Progenitor cell of endocrine pancreas (in vitro differentiated cells): ENCODE results near the gene S100A4. TPM values are rescaled to one million over a fixed set of nuclear protein-coding genes. Genes with fewer than 3 reads are reported as not detected.

Experiments used
- DNase-seq: peaks from one replicate; pipeline ENCODE4 v3.0.0; 2021; ENCODE audit warnings: low spot score; ENCODE audit not compliant: unreplicated experiment
- H3K27ac Mint-ChIP-seq: 2 replicates; pipeline ENCODE4 v1.8.0; 2021; ENCODE audit warnings: mild to moderate bottlenecking, moderate library complexity, mixed read lengths
- H3K27me3 Mint-ChIP-seq: 2 replicates; pipeline ENCODE4 v1.8.0; 2021; ENCODE audit warnings: mixed read lengths
- H3K36me3 Mint-ChIP-seq: 2 replicates; pipeline ENCODE4 v1.8.0; 2022; ENCODE audit warnings: mixed read lengths; ENCODE audit not compliant: insufficient read depth
- H3K4me1 Mint-ChIP-seq: 2 replicates; pipeline ENCODE4 v1.8.0; 2021; ENCODE audit warnings: low read depth, mixed read lengths
- H3K4me3 Mint-ChIP-seq: 2 replicates; pipeline ENCODE4 v1.8.0; 2021; ENCODE audit warnings: low read depth, mild to moderate bottlenecking, moderate library complexity, mixed read lengths
- H3K9me3 Mint-ChIP-seq: 2 replicates; pipeline ENCODE4 v1.8.0; 2021; ENCODE audit warnings: low read depth, mixed read lengths
- total RNA-seq: library from RNA; stranded (reverse); gene quantifications from 2 replicates; pipeline ENCODE4 v1.2.1, GENCODE V29; 2021
- TF ChIP-seq, protein P1 (sequence below): fragments of 200-600 bp; sonication (generic); IDR thresholded peaks from one replicate; pipeline ENCODE4 v1.5.0; 2021; ENCODE audit warnings: antibody characterized with exemption, mild to moderate bottlenecking; ENCODE audit not compliant: unreplicated experiment

S100A4 gene
- total RNA-seq, 1 donor from 2014 or later, result 7.6 TPM

GRCh38 chr1:153546371-153546770 is 765 bp upstream of the S100A4 start:
- TF ChIP-seq, protein P1, sequence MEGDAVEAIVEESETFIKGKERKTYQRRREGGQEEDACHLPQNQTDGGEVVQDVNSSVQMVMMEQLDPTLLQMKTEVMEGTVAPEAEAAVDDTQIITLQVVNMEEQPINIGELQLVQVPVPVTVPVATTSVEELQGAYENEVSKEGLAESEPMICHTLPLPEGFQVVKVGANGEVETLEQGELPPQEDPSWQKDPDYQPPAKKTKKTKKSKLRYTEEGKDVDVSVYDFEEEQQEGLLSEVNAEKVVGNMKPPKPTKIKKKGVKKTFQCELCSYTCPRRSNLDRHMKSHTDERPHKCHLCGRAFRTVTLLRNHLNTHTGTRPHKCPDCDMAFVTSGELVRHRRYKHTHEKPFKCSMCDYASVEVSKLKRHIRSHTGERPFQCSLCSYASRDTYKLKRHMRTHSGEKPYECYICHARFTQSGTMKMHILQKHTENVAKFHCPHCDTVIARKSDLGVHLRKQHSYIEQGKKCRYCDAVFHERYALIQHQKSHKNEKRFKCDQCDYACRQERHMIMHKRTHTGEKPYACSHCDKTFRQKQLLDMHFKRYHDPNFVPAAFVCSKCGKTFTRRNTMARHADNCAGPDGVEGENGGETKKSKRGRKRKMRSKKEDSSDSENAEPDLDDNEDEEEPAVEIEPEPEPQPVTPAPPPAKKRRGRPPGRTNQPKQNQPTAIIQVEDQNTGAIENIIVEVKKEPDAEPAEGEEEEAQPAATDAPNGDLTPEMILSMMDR, result no peak
- H3K27me3 Mint-ChIP-seq, result peaks cover 11% of the 10 kb centered on the region
- no peaks in the 10 kb centered on the region for H3K9me3 Mint-ChIP-seq
- no peak overlapping the region for H3K4me3 Mint-ChIP-seq
- no peak for DNase-seq
- H3K36me3 Mint-ChIP-seq, result no peaks in the 10 kb centered on the region
- peaks cover 27% of the 10 kb centered on the region for H3K4me1 Mint-ChIP-seq
- no peak overlapping the region for H3K27ac Mint-ChIP-seq

DNA sequence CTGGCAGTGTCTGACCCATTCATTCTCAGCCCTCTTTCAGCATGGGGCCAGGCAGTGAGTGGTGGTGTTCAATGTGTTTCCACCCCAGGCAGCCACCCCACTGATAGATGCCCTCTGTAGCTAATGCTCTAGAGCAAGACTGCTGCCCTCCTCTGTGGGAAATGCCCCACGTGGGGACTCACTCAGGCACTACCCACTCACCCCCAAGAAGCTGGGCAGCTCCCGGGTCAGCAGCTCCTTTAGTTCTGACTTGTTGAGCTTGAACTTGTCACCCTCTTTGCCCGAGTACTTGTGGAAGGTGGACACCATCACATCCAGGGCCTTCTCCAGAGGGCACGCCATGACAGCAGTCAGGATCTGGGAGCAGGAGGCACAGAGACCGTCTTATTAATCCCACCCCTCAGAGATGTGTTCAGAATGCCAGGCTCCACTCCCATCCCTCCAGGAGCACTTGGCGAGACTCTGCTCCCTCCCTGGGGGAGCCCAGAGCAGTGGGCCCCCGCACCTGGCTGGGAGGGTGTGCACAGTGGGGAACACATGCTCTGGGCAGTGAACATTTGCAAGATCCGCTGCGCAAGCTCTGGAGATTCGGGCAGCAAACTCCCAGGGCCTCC is 1.0 kb downstream of the S100A4 start:
- Mint-ChIP-seq H3K27me3 (peaks cover 3% of the 10 kb centered on the region), H3K4me3 (peak overlapping the region; percentile 65), H3K4me1 (peaks cover 24% of the 10 kb centered on the region), H3K36me3 (no peaks in the 10 kb centered on the region), H3K27ac (peak overlapping the region; percentile 94), H3K9me3 (no peaks in the 10 kb centered on the region)
- TF ChIP-seq, protein P1, result no peak
- no peak for DNase-seq

- peaks cover 22% of the 10 kb centered on the region for H3K4me1 Mint-ChIP-seq
- no peak overlapping the region for H3K4me3 Mint-ChIP-seq
- H3K27ac Mint-ChIP-seq, result no peak overlapping the region
- no peaks in the 10 kb centered on the region for H3K27me3 Mint-ChIP-seq
- no peaks in the 10 kb centered on the region for H3K9me3 Mint-ChIP-seq
- H3K36me3 Mint-ChIP-seq, result no peaks in the 10 kb centered on the region
- DNase-seq, result no peak
- TF ChIP-seq, protein P1, result no peak
Measured at GRCh38 chr1:153543736-153544135, 1.9 kb downstream of the S100A4 start.

DNA sequence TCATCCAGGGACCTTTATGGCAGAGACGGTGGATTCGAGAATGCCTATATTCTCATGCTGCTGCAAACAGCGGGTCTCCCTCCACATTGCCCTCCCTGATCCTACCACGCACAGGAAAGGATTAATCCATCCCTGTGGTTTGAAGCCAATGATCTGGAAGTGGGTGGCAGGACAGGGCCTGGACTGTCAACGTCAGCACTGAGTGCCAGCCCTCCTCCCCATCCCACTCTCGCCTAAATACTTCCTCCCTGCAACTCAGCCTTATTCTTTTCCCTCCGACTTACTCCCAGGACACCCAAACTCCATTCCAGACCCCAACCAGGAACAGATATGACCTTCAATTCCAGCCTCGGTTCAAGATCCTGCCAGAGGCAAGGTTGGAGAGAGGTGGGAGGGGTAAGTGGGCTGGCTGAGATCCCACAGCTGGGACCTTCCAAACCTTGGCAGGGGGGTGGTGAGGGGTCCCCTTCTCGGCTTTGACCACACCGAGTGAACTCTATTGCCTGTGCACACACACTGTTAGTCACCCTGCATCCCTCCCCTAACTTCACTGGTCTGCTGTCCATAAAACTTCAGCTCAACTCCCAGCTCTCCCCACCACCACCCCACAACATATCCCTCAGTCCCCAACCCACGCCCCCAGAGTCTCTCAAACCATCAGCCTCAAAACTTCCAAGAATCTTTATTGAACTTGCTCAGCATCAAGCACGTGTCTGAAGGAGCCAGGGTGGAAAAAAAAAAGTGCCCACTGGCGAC is 2.5 kb downstream of the S100A4 start:
- Mint-ChIP-seq H3K4me3 (no peak overlapping the region), H3K27me3 (no peaks in the 10 kb centered on the region), H3K27ac (no peak overlapping the region), H3K4me1 (peaks cover 26% of the 10 kb centered on the region), H3K9me3 (no peaks in the 10 kb centered on the region), H3K36me3 (no peaks in the 10 kb centered on the region)
- no peak for DNase-seq
- TF ChIP-seq, protein P1, result no peak

GRCh38 chr1:153541641-153542590 is 3.7 kb downstream of the S100A4 start:
- H3K27me3 Mint-ChIP-seq, result no peaks in the 10 kb centered on the region
- H3K4me1 Mint-ChIP-seq, result peaks cover 28% of the 10 kb centered on the region
- no peak overlapping the region for H3K27ac Mint-ChIP-seq
- H3K4me3 Mint-ChIP-seq, result no peak overlapping the region
- TF ChIP-seq, protein P1, result no peak
- DNase-seq, result no peak
- no peaks in the 10 kb centered on the region for H3K9me3 Mint-ChIP-seq
- H3K36me3 Mint-ChIP-seq, result no peaks in the 10 kb centered on the region
